ENCODE measurements around the gene OR5B2. TPM values are rescaled to one million over a fixed set of nuclear protein-coding genes. Genes with fewer than 3 reads are reported as not detected.

The OR5B2 gene
- total RNA-seq, 1 experiment from 2014 or later, result not detected

Other genes starting within 250 kb of the OR5B2 start
- gene OR9Q2, start 239.1 kb downstream of the OR5B2 start, total RNA-seq (2014; rRNA removed), result not detected in 2 replicates
- gene OR1S2, start 224.0 kb downstream of the OR5B2 start, total RNA-seq (2014; rRNA removed), result not detected in 2 replicates
- not detected in 2 replicates for gene OR1S1, start 215.4 kb downstream of the OR5B2 start, total RNA-seq (2014; rRNA removed)
- gene OR10Q1, start 199.2 kb downstream of the OR5B2 start, total RNA-seq (2014; rRNA removed), result not detected in 2 replicates
- not detected in 2 replicates for gene OR10W1, start 159.9 kb downstream of the OR5B2 start, total RNA-seq (2014; rRNA removed)
- not detected in 2 replicates for gene OR5B17, start 69.1 kb downstream of the OR5B2 start, total RNA-seq (2014; rRNA removed)
- not detected in 2 replicates for gene OR5B3, start 21.2 kb downstream of the OR5B2 start, total RNA-seq (2014; rRNA removed)
- gene OR5B12, start 14.1 kb upstream of the OR5B2 start, total RNA-seq (2014; rRNA removed), result not detected in 2 replicates
- gene OR5B21, start 80.0 kb upstream of the OR5B2 start, total RNA-seq (2014; rRNA removed), result not detected in 2 replicates
- gene LPXN, start 147.7 kb upstream of the OR5B2 start, total RNA-seq (2014; rRNA removed), result 55.0 and 57.9 TPM in 2 replicates
- gene ZFP91, start 150.9 kb upstream of the OR5B2 start, total RNA-seq (2014; rRNA removed), result 75.2 and 87.9 TPM in 2 replicates
- gene CNTF, start 194.5 kb upstream of the OR5B2 start, total RNA-seq (2014; rRNA removed), result 1.3 and 2.6 TPM in 2 replicates